H9 (cell line): Measurements from ENCODE around the gene IQCN. TPM values are rescaled to one million over a fixed set of nuclear protein-coding genes. Genes with fewer than 3 reads are reported as not detected.
A peak's percentile ranks its signal among the peaks of the same experiment; 100 is the strongest.

Experiments
- DNase-seq: peaks from one replicate; pipeline ENCODE4 v3.0.0-alpha.2; 2017
- H2AFZ ChIP-seq: one replicate; pipeline ENCODE4 v1.6.1; 2013; ENCODE audit warnings: mild to moderate bottlenecking, low read length, control low read depth, moderate library complexity
- H2AK5ac ChIP-seq: 2 replicates; pipeline ENCODE4 v1.6.1; 2013; ENCODE audit warnings: low read length, control low read depth, mixed read lengths; ENCODE audit not compliant: insufficient read length
- H2BK120ac ChIP-seq: one replicate; pipeline ENCODE4 v1.6.1; 2013; ENCODE audit warnings: low read depth, mild to moderate bottlenecking, low read length, control low read depth, inconsistent platforms; ENCODE audit not compliant: poor library complexity, severe bottlenecking
- H2BK12ac ChIP-seq: 2 replicates; pipeline ENCODE4 v1.6.1; 2013; ENCODE audit warnings: low read length, control low read depth, mixed read lengths, low read depth; ENCODE audit not compliant: insufficient read length
- H2BK15ac ChIP-seq: 2 replicates; pipeline ENCODE4 v1.6.1; 2013; ENCODE audit warnings: low read depth, low read length, control low read depth
- H2BK20ac ChIP-seq: one replicate; pipeline ENCODE4 v1.6.1; 2013; ENCODE audit warnings: low read depth, mild to moderate bottlenecking, low read length, control low read depth, inconsistent platforms; ENCODE audit not compliant: poor library complexity, severe bottlenecking
- H2BK5ac ChIP-seq: 2 replicates; pipeline ENCODE4 v1.6.1; 2013; ENCODE audit warnings: low read length, control low read depth, mixed read lengths; ENCODE audit not compliant: insufficient read length
- H3K14ac ChIP-seq: 2 replicates; pipeline ENCODE4 v1.6.1; 2013; ENCODE audit warnings: low read length, control low read depth; ENCODE audit not compliant: insufficient read depth
- H3K18ac ChIP-seq: 2 replicates; pipeline ENCODE4 v1.6.1; 2013; ENCODE audit warnings: low read depth, mild to moderate bottlenecking, mixed read lengths, low read length, control low read depth; ENCODE audit not compliant: insufficient read length
- H3K23ac ChIP-seq: 2 replicates; pipeline ENCODE4 v1.6.1; 2013; ENCODE audit warnings: low read length, control low read depth, mixed read lengths, low read depth; ENCODE audit not compliant: insufficient read length
- H3K23me2 ChIP-seq: 2 replicates; pipeline ENCODE4 v1.6.1; 2013; ENCODE audit warnings: low read depth, mild to moderate bottlenecking, mixed read lengths, low read length, control low read depth; ENCODE audit not compliant: insufficient read length, poor library complexity, severe bottlenecking
- H3K27ac ChIP-seq: 2 replicates; pipeline ENCODE4 v1.5.1; 2013; ENCODE audit warnings: low read length, control low read depth, mixed read lengths, low read depth; ENCODE audit not compliant: insufficient read length
- H3K27me3 ChIP-seq: 2 replicates; pipeline ENCODE4 v1.6.1; 2013; ENCODE audit warnings: low read length, control low read depth, inconsistent platforms; ENCODE audit not compliant: insufficient read depth
- H3K4ac ChIP-seq: 2 replicates; pipeline ENCODE4 v1.6.1; 2013; ENCODE audit warnings: low read depth, mild to moderate bottlenecking, control low read depth, inconsistent platforms, low read length, moderate library complexity
- H3K4me1 ChIP-seq: 2 replicates; pipeline ENCODE4 v1.6.1; 2013; ENCODE audit warnings: low read length, control low read depth, inconsistent platforms; ENCODE audit not compliant: insufficient read depth
- H3K4me2 ChIP-seq: 2 replicates; pipeline ENCODE4 v1.6.1; 2013; ENCODE audit warnings: low read length, control low read depth, mixed read lengths; ENCODE audit not compliant: insufficient read length, insufficient read depth
- H3K56ac ChIP-seq: 2 replicates; pipeline ENCODE4 v1.6.1; 2013; ENCODE audit warnings: low read depth, mild to moderate bottlenecking, mixed read lengths, low read length, control low read depth; ENCODE audit not compliant: insufficient read length
- H3K79me1 ChIP-seq: 2 replicates; pipeline ENCODE4 v1.6.1; 2013; ENCODE audit warnings: low read depth, mild to moderate bottlenecking, moderate library complexity, low read length, control low read depth, inconsistent platforms; ENCODE audit not compliant: insufficient read depth, poor library complexity, severe bottlenecking
- H3K79me2 ChIP-seq: 2 replicates; pipeline ENCODE4 v1.6.1; 2013; ENCODE audit warnings: low read length, control low read depth, inconsistent platforms; ENCODE audit not compliant: insufficient read depth
- H3K9ac ChIP-seq: 2 replicates; pipeline ENCODE4 v1.6.1; 2013; ENCODE audit warnings: low read length, control low read depth, mixed read lengths; ENCODE audit not compliant: insufficient read length; ENCODE audit errors: extremely low read depth
- H3K9me3 ChIP-seq: one replicate; pipeline ENCODE4 v1.6.1; 2013; ENCODE audit warnings: low read depth, low read length, inconsistent platforms; ENCODE audit not compliant: control insufficient read depth
- H3T11ph ChIP-seq: one replicate; pipeline ENCODE4 v1.6.1; 2013; ENCODE audit warnings: mild to moderate bottlenecking, low read length, control low read depth, inconsistent platforms
- H4K20me1 ChIP-seq: one replicate; pipeline ENCODE4 v1.6.1; 2013; ENCODE audit not compliant: control insufficient read depth, insufficient read length, insufficient read depth
- H4K5ac ChIP-seq: 2 replicates; pipeline ENCODE4 v1.6.1; 2013; ENCODE audit warnings: low read depth, mild to moderate bottlenecking, mixed read lengths, low read length, control low read depth; ENCODE audit not compliant: insufficient read length
- H4K8ac ChIP-seq: replicated peaks from 2 replicates; pipeline ENCODE4 v1.6.1; 2013; ENCODE audit warnings: low read length, control low read depth, mixed read lengths, low read depth; ENCODE audit not compliant: insufficient read length
- H4K91ac ChIP-seq: 2 replicates; pipeline ENCODE4 v1.6.1; 2013; ENCODE audit warnings: low read depth, mild to moderate bottlenecking, moderate library complexity, mixed read lengths, low read length, control low read depth; ENCODE audit not compliant: insufficient read length
- H3K27ac Mint-ChIP-seq, 3 experiments: 2 replicates in 2 of 3; 3 replicates in 1 of 3; pipeline ENCODE4 v1.8.0; 2020 to 2021; ENCODE audit warnings: mixed read lengths in 3 of 3, mild to moderate bottlenecking in 1 of 3, moderate library complexity in 1 of 3
- H3K27me3 Mint-ChIP-seq: 2 replicates; pipeline ENCODE4 v1.8.0; 2021; ENCODE audit warnings: low read depth, mild to moderate bottlenecking, moderate library complexity, mixed read lengths
- H3K36me3 Mint-ChIP-seq, 3 experiments: 2 replicates in 2 of 3; 3 replicates in 1 of 3; pipeline ENCODE4 v1.8.0; 2020 to 2021; ENCODE audit warnings: low read depth in 3 of 3, mixed read lengths in 3 of 3; ENCODE audit not compliant: insufficient read depth in 1 of 3
- H3K4me1 Mint-ChIP-seq, 2 experiments: 2 replicates each; pipeline ENCODE4 v1.8.0; 2020; ENCODE audit warnings: mixed read lengths in 2 of 2
- H3K4me3 Mint-ChIP-seq, 2 experiments: 2 replicates in 1 of 2; 3 replicates in 1 of 2; pipeline ENCODE4 v1.8.0; 2020 to 2021; ENCODE audit warnings: mild to moderate bottlenecking in 2 of 2, mixed read lengths in 2 of 2, moderate library complexity in 1 of 2
- H3K9me3 Mint-ChIP-seq, 2 experiments: 2 replicates in 1 of 2; 3 replicates in 1 of 2; pipeline ENCODE4 v1.8.0; 2020; ENCODE audit warnings: mild to moderate bottlenecking in 2 of 2, mixed read lengths in 2 of 2, moderate library complexity in 1 of 2
- CTCF ChIP-seq: fragments of 200-600 bp; sonication (generic); conservative IDR thresholded peaks from 3 replicates; pipeline ENCODE4 v1.8.0; 2021; ENCODE audit warnings: antibody characterized with exemption, mild to moderate bottlenecking
- WGBS: extraction: QIAGEN DNeasy Blood & Tissue Kit; methylation state at CpG from one replicate; pipeline ENCODE4 v1.1.7; 2013; ENCODE audit warnings: missing lambda C conversion rate, low lambda C conversion rate, mixed read lengths; ENCODE audit not compliant: insufficient read length; ENCODE audit errors: extremely low coverage; 5-methylcytosine and 5-hydroxymethylcytosine counted together
- total RNA-seq: library from RNA; stranded (reverse); gene quantifications from 2 replicates; pipeline ENCODE4 v1.2.1, GENCODE V29; 2021

Gene IQCN
- total RNA-seq, 1 experiment from 2014 or later: 0.39 TPM

GRCh38 chr19:18232540-18233223 is 41.6 kb downstream of the IQCN start:
- Mint-ChIP-seq H3K4me1 (peaks cover 32 to 36% of the 10 kb centered on the region in 2 experiments), H3K36me3 (no peaks in the 10 kb centered on the region), H3K4me3 (peak overlapping the region; percentile 60 to 86), H3K27me3 (peaks cover 39% of the 10 kb centered on the region), H3K9me3 (peaks cover 0 to 6% of the 10 kb centered on the region in 2 experiments; a peak in 2 of 5 replicates), H3K27ac (peak overlapping the region; percentile 78 to 96 (median 93); a peak in 5 of 7 replicates)
- Histone ChIP-seq H3K4me2 (peak overlapping the region; percentile 68), H2BK12ac (no peak overlapping the region), H2BK15ac (no peak overlapping the region), H4K91ac (no peak overlapping the region), H2AFZ (no peak overlapping the region), H3K4ac (no peak overlapping the region), H2BK20ac (no peak overlapping the region), H3K14ac (peak overlapping the region; percentile 58; the same call in 1 of the 2 replicates), H4K8ac (no peak overlapping the region), H3K23ac (no peak overlapping the region), H3K27me3 (no peaks in the 10 kb centered on the region), H3K18ac (peak overlapping the region; percentile 45), H2BK120ac (no peak overlapping the region), H3K4me1 (no peaks in the 10 kb centered on the region; the same call in 1 of the 2 replicates), H3K9me3 (no peaks in the 10 kb centered on the region), H2BK5ac (no peak overlapping the region), H3K9ac (no peak overlapping the region), H3K23me2 (peaks cover 16% of the 10 kb centered on the region), H2AK5ac (no peak overlapping the region), H3K79me2 (no peaks in the 10 kb centered on the region), H3T11ph (no peak overlapping the region), H3K27ac (no peak overlapping the region), H4K20me1 (no peaks in the 10 kb centered on the region), H3K79me1 (no peaks in the 10 kb centered on the region), H4K5ac (no peak overlapping the region), H3K56ac (no peak overlapping the region)
- no CpG with 5 or more reads among the region's 46 CpGs for WGBS
- TF ChIP-seq CTCF: peak; percentile 62; the same call in 2 of the 3 replicates
- peak; percentile 88 for DNase-seq
